ENCODE measurements around the gene MEFV.

- TF ChIP-seq CTCF (CRISPR knock-in tag; IDR thresholded peaks at IDR 0.05): no peak
- no peak for TF ChIP-seq ZNF619 (CRISPR knock-in tag; IDR thresholded peaks at IDR 0.05)
- TF ChIP-seq EZH2 (conservative IDR thresholded peaks at IDR 0.05; ENCODE audit: low read depth, low read length): no peak
Measured at GRCh38 chr16:3295783-3296182, 39.4 kb upstream of the MEFV start.
